ENCODE data around the gene GP9.
A peak's percentile ranks its signal among the peaks of the same experiment; 100 is the strongest.
"Not testable (repeated sequence)": the region's sequence is repeated elsewhere in the genome, so short reads cannot be mapped to it uniquely, and the experiment has no call there.

GP9 gene

DNA sequence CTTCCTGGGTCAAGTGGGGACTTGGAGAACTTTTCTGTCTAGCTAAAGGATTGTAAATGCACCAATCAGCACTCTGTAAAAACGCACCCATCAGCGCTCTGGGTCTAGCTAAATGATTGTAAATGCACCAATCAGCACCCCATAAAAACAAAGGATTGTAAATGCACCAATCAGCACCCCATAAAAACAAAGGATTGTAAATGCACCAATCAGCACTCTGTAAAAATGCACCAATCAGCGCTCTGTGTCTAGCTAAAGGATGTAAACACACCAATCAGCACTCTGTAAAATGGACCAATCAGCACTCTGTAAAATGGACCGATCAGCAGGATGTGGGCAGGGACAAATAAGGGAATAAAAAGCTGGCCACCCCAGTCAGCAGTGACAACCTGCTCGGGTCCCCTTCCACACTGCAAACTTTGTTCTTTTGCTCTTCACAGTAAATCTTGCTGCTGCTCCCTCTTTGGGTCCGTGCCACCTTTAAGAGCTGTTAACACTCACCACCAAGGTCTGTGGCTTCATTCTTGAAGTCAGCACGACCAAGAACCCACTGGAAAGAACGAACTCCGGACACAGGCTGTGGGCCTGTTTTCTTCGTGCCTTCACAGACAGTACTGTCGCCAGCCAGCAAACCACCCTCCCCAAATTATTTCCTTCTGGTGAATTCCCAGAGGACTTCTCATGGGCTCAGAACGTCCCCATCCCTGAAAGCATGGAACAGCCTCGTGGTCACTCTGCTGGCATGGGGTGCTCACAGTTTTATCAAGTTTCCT lies 8.9 kb downstream of the GP9 start:
- not testable (repeated sequence) for DNase-seq

DNA sequence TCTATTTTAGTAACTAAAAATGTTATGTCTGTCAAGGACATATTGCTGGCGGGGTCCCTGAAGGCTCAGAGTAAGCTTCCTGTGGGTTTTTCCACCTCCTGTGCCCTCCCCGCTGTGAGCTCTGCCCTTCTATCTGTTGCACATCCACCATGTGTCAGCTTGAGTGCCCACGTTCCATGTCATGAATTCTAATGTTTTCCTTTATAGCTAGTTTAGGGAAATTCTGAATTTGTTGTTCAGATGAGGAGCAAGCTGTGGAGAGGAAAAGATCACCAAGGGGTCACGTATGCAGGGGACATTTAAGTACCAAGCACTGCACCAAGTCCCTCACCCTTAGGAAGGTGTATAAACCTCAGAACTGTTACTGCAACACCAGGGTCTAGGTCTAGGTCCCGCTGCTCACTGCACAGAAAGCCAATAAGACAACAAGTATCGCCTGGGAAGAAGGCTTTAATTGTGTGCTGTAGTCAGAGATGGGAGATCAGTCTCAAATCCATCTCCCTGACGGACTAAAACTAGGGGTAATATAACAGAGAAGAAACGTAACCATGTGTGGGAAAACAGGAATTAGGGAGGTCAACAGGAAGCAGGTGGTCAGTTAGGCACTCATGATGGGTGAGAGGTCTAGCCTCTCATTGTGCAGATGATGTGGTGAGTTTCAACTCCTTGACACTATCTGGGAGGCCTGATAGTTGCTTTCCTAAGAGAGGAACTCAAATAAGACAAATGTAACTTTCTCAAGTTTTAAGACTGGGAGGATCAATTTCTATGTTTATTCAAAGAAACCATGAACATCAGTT lies 9.7 kb downstream of the GP9 start:
- no peak for DNase-seq

DNA sequence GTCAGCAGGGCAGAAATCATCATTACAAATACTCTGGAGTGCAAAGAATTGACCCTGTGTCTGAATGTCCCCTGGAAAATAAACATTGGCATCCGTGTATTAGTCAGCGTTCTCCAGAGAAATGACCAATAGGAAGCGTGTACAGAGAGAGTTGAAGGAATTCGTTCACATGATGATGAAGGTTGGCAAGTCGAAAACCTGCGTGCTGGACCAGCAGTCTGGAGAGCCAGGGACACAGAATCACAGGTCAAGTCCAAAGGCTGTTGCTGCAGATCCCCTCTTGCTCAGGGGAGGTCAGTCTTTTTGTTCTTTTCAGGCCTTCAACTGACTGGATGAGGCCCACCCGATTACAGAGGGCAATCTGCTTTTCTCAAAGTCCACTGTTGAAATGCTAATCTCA lies 16.6 kb downstream of the GP9 start:
- no peak for DNase-seq

DNA sequence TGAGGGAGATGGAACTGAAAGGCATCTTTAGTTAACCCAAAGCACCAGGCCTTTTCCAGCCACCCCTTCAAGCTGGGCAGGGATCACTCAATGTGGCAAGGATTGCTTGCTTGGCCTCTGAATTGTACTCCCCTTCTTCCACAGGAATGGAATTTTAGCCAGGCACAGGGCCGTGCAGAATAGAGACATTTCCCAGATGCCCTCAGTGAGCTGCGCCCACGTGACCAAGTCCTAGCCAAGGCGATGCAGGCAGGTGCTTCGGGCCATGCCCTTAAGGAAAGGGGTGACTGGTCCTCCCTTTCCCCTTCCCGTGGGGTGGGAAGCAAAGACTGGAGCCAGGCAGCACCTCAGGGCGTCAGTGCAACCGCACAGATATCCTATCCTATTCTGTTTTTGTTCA lies 17.9 kb downstream of the GP9 start:
- no peak for DNase-seq

DNA sequence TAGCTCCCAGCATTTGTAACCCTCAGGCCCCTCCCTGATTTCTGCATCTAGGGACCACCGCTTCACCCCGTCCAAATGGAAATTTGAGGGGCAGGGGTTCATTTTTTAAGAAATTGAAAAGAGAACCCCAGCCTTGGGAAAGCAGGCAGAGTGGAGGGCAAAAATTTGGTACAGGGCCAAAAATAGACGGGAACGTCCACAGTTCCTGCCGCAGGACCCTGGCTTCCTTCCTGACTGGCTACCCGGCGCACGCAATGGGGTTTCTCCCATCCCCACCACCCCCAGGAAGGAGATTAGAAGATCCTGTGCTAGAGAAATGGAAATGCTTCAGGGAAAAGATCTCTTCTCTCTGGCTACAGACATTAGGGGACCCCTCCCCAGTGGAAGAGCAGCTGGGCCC lies 20.9 kb downstream of the GP9 start:
- no peak for DNase-seq

DNA sequence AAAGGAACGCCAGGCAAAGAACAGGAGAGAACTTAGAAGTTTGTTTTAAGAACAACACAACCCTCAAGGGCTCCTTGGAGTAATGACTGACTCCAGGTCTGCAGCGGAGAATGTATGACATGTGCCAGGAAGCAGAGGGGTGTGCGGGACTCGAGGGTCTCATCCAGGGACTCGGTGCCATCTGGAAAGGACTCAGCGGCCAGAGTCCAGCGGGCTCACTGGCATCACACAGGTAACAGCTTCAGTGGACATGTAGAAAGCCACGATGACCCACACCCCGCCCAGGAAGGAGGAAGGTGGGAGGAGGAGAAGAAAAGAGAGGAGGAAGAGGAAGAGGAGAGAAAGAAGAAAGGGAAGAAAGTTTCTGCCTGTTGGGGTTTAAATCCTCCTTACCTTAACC lies 21.4 kb downstream of the GP9 start:
- no peak for DNase-seq

DNA sequence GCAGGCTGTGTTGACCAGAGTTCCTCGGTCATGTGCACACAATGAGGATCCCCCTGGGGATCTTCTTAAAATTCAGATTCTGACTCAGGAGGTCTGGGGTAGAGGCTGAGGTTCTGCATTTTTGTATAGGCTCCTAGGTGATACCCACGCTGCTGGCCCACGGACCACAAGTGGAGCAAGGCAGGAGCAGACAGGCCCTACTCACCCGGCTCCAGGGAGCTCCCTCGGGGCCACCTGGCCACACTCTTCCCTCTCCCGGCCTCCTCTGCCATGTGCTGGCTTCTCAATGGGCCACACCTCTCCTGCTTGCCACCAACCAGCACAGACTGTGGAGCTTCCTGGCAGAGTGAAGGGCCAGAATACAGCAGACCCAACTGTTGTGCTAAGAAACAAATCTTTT lies 23.9 kb downstream of the GP9 start:
- no peak for DNase-seq

DNA sequence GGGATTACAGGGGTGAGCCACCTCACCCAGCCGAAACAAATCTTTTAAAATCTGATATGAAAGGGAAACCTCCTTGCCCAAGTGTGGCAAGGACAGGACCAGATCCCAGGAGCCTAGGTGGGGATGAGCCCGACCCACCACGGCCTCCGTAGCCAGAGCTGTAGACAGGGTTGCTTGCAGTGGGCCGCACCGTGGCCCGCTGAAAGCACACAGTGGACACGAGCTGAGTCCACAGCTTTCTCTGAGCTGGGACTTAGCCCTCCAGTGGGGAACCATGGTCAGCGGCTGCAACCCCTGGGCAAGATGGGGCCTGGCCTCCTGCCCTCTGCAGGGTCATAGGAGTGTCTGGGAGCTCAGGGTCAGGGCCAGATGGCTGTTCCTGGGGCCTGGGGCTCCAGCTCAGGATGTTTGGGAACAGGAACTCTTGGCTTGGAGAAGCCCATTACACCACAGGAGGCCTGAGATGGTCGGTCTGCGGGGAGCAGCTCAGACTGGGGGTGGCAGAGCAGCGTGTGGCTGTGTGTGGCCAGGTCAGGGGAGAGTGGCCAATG lies 24.7 kb downstream of the GP9 start:
- no peak for DNase-seq

DNA sequence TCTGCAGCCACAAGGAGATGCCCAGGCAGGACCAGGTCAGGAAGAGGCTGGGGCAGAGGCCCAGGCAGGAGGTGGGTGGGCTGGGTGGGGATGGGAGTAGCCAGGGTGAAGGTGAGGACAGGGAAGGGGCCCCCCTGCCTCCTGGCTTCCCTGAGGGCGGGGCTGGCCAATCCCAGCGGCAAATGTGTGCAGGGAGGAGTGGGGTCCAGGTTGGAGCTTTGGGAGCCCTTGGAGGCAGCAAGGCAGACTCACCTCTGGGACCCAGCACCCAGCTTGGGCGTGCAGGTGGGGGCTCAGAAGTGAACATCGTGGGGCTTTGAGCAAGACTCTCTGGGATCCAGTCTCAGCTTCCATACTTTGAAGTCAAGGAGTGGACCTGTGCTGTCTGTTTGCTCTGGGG lies 25.2 kb downstream of the GP9 start:
- DNase-seq: no peak

DNA sequence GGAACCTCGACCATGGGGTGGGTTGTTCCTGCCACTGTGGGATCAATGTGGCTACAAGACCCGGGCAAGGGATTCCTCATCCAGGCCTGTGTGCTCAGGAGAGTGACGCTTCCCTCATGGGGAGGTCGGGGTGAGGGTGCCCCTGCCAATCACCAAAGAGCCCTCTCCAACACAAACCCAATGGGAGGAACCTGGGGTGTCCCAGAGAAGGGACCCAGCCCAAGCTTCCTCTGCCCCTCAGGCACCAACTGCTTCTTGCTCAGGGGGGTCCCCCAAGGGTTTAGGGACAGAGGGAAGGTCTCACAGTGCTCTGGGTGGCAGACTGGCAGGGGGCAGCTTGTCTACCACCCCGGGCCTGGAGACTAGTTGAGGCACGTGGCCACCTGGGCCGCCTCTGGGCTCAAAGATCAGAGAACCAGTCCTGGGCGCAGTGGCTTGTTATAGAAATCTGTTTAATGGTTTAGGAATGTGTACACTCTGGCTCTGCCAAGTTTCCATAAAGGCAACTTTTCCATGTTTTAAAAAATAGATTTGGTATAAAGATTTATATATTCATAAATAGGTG lies 26.6 kb downstream of the GP9 start:
- no peak for DNase-seq

DNA sequence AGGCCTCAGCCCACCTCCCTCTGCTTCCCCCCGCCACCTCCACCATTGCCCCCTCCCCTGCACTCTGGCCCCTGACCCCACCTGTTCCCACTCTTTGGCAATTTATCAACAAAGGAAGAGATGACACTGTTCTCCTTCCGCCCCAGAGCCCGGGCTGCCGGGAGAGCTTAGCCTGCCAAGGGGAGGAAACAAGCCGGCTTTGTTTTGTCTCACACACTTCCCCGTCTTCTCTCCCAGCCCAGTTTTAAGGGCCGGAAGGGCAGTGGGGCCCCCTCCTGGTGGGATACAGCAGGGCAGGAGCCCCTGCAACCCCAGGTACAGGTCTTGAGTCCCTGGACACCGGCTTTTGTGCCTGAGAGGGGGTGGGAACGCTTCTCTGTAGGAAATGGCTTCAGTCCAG lies 27.3 kb downstream of the GP9 start:
- DNase-seq: peak in 26 of 56 donors; percentile 2 to 58 (median 18)

DNA sequence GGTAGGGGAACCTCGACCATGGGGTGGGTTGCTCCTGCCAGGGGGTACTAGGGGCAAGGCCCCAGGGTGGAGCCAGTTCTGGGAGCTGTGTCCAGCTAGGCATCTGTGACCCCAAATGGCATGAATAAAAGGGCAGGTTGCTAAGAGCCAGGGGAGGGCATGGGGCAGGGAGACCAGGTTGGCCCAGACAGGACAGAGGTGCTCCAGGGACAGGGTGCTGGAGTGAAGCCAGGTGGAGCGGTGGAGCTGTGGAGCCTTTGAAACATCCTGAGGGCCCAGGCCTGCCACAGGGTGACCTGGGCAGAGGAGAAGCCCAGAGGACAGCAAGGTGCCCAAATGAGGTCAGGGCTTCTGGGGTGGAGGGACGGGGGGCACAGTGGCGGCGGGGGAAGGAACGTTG lies 27.7 kb downstream of the GP9 start:
- not testable (repeated sequence) for DNase-seq

DNA sequence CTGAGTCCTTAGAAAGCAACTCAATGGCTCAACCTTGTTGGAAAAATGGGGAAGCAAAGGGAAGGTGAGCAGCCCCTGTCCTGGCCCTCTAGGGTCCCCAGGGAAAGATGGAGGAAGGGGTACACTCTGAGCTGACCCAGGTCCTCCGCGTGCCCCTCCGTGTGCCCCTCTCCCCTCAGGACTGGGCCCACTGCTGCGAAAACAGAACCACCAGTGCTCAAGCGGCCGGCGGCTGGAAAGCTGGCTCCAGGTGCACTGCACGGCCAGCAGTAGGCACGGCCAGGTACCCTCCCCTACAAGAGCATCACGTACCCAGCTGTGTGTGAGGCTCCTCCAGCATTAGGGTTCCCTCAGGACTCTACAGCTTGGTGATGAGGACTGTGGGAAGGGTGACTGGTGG lies 34.7 kb downstream of the GP9 start:
- DNase-seq: no peak

DNA sequence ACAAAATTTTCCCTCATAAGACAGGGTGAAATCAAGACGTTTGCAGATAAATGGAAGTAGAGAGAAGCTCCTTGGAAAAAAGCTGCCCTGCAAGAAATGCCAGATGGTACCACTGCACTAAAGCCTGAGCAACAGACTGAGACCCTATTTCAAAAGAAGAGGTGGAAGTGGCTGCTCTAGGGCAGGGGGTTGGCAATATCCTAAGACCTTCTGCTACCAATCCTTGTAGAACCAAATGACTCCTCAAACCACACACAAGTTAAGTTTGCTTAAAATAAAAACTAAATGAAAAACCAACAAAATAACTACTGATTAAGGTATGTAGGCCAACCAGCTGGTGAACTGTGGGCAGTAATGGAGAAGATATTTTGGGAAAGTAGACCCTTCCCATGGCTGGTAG lies 39.7 kb downstream of the GP9 start:
- no peak for DNase-seq

DNA sequence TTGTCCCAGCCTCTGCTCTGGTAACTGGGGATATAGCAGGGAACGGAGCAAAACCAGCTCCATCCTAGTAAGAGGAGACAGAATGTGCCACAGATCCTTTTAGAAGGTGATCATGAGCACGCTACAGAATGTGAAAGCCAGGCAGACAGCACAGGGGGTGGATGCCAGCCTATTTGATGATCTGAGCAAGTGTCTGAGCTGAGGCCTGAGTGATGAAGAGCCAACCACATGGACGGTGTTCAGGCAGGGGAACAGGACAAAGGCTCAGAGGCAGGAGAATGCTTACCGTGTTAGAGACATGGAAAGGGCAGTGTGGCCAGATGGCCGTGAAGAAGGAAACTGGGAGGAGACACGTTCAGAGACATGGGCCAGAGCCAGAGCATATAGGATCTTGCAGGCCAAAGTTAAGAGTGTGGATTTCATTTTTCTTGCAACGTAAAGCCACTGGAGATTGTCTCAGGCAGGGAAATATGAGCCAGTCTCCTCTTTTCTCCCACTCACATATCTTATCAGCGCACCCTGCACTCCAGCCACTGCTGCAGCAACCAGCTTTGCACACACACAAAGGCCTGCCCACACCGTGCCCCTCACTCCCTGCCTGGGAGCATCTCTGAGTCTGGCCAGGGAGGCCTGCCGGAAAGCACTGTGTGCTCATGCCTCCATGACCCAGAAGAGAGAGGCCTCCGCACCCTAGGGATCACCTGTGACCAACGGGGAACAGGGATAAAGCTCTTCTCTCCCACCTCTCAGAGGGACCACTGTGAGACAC lies 41.0 kb downstream of the GP9 start:
- no peak for DNase-seq

DNA sequence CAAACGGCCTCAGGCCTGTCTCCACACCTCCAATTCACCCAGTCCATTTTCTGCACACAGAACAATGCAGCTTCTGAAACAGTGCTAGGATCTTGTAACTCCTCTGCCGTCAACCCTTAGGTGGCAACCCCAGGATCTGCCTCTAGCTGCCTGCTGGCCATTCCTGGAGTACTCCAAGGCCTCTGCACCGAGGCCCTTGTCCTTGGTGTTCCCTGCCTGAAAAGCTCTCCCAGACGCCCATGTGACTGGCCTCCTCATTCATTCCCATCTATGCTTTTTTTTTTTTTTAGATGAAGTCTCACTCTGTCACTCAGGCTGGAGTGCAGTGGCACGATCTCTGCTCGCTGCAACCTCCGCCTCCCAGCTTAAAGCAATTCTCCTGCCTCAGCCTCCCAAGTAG lies 42.7 kb downstream of the GP9 start:
- DNase-seq: no peak

DNA sequence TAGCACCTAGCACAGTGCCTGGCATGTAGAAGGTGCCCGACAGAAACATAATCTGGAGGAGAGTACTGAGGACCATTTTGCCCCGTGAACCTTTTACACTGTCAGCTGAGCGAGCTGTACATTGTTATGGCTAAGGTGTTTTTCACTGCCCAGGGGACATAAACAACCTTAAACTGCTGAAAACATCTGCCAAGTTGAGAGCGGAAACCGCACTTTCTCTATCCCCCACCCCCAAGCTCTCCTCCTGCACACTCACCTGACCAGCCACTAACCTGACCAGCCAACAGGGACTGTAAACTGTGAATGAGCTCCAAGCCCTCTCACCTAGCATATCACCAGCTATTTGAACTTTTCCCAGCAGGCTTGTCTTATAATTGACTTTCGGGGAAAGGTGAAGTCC lies 43.5 kb downstream of the GP9 start:
- DNase-seq: no peak

DNA sequence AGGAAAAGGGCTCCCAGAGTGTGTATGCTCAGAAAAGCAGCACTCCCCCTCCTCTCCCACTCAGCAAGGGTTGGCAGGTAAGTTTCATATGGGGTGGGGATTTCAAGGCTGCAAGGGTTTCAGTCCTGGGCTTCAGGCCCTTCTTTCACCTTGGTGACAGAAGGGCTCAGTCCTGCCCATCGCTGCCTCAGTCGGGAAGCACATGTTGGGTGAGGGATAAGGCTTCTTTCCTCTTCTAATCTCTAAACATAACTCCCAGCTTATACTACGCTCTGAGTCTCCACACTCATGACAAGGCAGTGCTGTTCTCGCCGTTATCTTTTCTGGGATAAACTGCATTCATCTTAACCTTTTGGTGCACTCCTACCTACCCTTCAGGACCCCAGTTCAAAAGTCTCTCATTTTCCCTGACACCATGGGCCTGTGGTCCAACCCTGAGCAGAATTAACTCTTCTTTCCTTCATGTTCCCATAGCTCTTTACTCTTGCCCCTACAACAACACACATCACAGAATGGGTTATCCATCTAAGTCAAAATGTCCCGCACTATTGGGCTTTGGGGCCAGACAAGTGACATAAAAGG lies 44.0 kb downstream of the GP9 start:
- no peak for DNase-seq

DNA sequence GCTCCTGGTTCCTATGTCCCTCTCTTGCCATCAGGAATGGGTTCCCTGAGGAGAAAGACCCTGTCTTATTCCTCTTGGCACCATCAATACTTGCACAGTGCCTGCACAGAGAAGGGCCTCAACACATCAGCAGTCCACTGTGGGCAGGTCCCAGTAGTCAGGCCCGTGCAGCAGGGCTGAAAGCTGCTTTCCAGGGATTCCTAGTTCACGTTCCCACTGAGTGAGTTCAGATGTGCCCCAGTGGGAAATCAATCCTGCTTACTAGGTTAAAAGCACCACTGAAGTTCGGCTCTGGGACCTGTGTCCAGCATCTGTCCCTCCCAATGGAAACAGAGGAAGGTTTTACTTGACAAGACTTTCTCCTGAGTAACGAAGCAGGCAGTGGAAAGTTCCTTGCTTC lies 45.3 kb downstream of the GP9 start:
- DNase-seq: no peak

DNA sequence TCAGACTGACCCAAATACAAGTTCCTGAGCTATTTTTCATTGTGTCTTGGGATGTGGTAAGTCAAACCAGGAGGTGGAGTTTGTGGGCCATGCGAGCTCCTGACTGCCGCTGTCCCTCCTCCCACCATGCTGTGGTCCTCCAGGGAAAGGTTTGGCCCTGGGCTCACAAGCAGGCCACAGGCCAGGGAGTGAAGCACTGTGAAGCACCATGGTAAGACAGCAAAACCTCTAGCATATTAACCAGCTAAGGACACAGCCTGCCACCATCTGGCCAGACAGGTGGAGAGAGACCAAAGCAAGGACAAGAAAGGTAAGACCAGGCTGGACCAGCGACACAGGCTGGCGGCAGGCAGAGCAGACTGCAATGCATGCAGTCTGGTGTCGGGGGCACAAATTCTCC lies 45.7 kb downstream of the GP9 start:
- no peak for DNase-seq

DNA sequence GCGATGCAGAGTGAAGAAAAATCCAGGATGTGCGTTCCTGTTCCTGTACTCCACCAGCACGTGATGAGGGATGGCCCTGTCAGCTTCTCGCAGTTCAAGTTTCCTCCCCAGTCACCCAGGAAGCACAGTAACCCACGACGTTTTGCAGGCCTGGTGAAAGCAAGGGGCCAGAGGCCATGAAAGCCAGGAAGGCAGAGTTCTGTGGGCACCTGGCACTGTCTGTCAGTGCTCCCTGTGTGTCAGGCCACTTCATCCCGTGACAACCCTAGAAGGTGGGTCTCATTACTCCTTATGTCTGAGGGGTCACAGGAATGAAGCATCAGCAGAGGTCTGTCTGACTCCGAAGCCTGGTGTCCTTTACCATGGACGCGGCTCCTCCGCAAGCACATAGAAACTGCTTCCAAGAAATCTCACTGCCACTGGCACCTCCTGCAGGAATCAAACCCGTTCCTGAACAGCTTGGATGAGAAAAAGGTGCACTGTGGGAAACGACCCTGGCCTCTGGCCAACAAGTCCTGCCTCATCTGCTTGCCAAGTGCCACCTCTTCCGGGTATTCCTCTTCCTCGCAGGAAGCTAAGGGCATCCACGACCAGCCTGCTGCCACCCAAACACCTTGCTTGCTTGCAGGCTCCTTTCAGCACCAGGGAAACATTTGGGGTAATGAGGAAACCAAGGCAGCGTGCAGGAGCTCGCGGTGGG lies 46.4 kb downstream of the GP9 start:
- DNase-seq: no peak
